Right lobe of liver (tissue), 6 donors: ENCODE data around the gene COX18. TPM values are rescaled to one million over a fixed set of nuclear protein-coding genes. Genes with fewer than 3 reads are reported as not detected.
A peak's percentile ranks its signal among the peaks of the same experiment; 100 is the strongest.

Experiments
- ATAC-seq, 4 donors: fragments of 200-7000 bp; cut with Tn5 transposase; one replicate each; pipeline ENCODE4 v1.9.1; 2020; ENCODE audit warnings: mild to moderate bottlenecking in 4 of 4, moderate library complexity in 4 of 4
- DNase-seq, 3 donors: peaks; one replicate each; pipeline ENCODE4 v3.0.0-alpha.2; 2020
- H3K27ac ChIP-seq, 3 donors: fragments of 200-600 bp; one replicate each; pipeline ENCODE4 v1.8.0; 2022
- H3K27me3 ChIP-seq, 2 donors: fragments of 200-600 bp; one replicate each; pipeline ENCODE4 v1.8.0; 2022
- H3K36me3 ChIP-seq, 4 donors: fragments of 200-600 bp; sonication (generic) in 1 of 4; one replicate each; pipeline versions ENCODE4 v1.5.1 to v1.8.0; 2017 to 2022; ENCODE audit warnings: control low read depth in 1 of 4
- H3K4me1 ChIP-seq, 4 donors: fragments of 200-600 bp; sonication (generic) in 1 of 4; one replicate each; pipeline versions ENCODE4 v1.5.1 to v1.8.0; 2017 to 2022; ENCODE audit warnings: control low read depth in 1 of 4
- H3K4me3 ChIP-seq, 3 donors: fragments of 200-600 bp; one replicate each; pipeline ENCODE4 v1.8.0; 2022
- H3K9me3 ChIP-seq, 4 donors: fragments of 200-600 bp; sonication (generic) in 1 of 4; one replicate each; pipeline versions ENCODE4 v1.5.1 to v1.8.0; 2017 to 2022; ENCODE audit warnings: control low read depth in 1 of 4
- POLR2A ChIP-seq: fragments of 450-650 bp; IDR thresholded peaks from one replicate; pipeline ENCODE4 v1.6.1; 2017; ENCODE audit warnings: antibody characterized with exemption, mild to moderate bottlenecking
- WGBS: methylation state at CpG from one replicate; pipeline ENCODE4 v1.1.6; 2018; ENCODE audit warnings: low coverage, low lambda C conversion rate; ENCODE audit not compliant: insufficient coverage; ENCODE audit errors: missing lambda C conversion rate; 5-methylcytosine and 5-hydroxymethylcytosine counted together
- intact Hi-C, 2 donors: fragments of 100-400 bp; cut with DNase I; formaldehyde crosslinking; loops; one replicate each; pipeline versions ENCODE4 v1.11.2 to v1.14.1; 2022
- total RNA-seq, 6 experiments: library from RNA; depleted of rRNA in 2 of 6; stranded (reverse); fragments of >200 nt in 2 of 6; fragmentation: NEBNext Ultra II Directional in 3 of 6; extraction: Animal tissue kit (Norgen Biotek cat#: 25700) in 3 of 6; gene quantifications; one replicate each; pipeline versions ENCODE4 v1.1.0 to v1.2.4, GENCODE V29; 2016 to 2023
- TF ChIP-seq, protein P1 (sequence below), 4 donors: fragments of 200-600 bp in 3 of 4; fragments of 450-650 bp in 1 of 4; IDR thresholded peaks; one replicate each; pipeline versions ENCODE4 v1.5.1 to v1.8.0; 2016 to 2022; ENCODE audit warnings: antibody characterized with exemption in 4 of 4, mild to moderate bottlenecking in 2 of 4
- donor health status: DM: no; HTN: yes; CAD: no.
- donor health status: DM: no; HTN: no; CAD: no.
- donor health status: DM: no; HTN: no; CAD: no.
- donor health status: DM: no; HTN: yes; CAD: no.
- donor health status: DM: no; HTN: yes; CAD: no.

COX18 gene
- total RNA-seq, 6 experiments from 2014 or later: 12.4 to 28.9 (median 17.0) TPM

DNA sequence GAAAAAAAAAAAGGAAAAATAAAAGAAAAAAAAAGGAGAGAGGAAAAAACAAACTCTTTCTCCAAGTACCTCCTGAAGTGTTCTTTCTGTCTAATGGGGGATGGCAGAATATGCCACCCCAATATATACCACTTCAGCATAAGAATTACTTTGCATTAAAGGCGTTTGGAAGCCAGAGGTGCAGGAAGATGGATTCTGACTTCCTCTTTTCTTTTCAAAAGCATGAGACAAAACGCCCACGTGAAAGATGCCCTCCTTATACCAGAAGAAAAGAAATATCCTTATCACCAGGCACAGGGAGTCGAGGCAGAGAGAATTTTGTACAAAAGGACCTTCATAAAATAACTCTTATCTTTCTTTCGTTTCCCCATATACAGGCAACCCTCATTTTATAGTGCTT is 40.9 kb downstream of the COX18 start:
- H3K9me3 ChIP-seq: no peaks in the 10 kb centered on the region
- TF ChIP-seq, protein P1, sequence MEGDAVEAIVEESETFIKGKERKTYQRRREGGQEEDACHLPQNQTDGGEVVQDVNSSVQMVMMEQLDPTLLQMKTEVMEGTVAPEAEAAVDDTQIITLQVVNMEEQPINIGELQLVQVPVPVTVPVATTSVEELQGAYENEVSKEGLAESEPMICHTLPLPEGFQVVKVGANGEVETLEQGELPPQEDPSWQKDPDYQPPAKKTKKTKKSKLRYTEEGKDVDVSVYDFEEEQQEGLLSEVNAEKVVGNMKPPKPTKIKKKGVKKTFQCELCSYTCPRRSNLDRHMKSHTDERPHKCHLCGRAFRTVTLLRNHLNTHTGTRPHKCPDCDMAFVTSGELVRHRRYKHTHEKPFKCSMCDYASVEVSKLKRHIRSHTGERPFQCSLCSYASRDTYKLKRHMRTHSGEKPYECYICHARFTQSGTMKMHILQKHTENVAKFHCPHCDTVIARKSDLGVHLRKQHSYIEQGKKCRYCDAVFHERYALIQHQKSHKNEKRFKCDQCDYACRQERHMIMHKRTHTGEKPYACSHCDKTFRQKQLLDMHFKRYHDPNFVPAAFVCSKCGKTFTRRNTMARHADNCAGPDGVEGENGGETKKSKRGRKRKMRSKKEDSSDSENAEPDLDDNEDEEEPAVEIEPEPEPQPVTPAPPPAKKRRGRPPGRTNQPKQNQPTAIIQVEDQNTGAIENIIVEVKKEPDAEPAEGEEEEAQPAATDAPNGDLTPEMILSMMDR (IDR thresholded peaks at IDR 0.05): no peak
- TF ChIP-seq POLR2A: no peak
- intact Hi-C loops: no loop called here
- H3K4me3 ChIP-seq: no peak overlapping the region
- no peaks in the 10 kb centered on the region for H3K36me3 ChIP-seq
- H3K27ac ChIP-seq: no peak overlapping the region
- DNase-seq (no peak), ATAC-seq (no peak)
- 32% methylated on average over 5 of the region's 5 CpGs for WGBS
- H3K27me3 ChIP-seq: no peaks in the 10 kb centered on the region
- no peaks in the 10 kb centered on the region for H3K4me1 ChIP-seq

DNA sequence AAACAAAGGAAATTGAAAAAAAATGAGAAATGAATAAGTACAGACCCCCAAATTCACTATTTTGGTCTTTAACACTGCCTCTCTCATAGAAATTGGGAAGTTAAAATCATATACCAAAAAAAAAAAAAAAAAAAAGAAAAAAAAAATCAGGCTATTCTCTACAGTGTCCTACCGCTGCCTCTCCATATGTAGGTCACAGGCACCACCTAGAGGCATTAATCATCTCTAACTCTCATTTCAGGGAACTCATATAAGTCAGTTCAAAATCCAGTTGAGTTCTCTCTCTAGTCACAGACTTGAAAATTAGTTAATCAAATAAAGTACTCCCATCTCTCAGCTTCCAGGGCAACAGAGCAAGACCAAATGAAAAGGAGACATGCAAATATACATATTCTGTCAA is 47.9 kb downstream of the COX18 start:
- H3K4me3 ChIP-seq: no peak overlapping the region
- TF ChIP-seq, protein P1 (IDR thresholded peaks at IDR 0.05): peak; percentile 25 to 39 (median 30)
- TF ChIP-seq POLR2A: no peak
- peak; percentile 52 to 69 (median 66) for ATAC-seq
- no peaks in the 10 kb centered on the region for H3K27me3 ChIP-seq
- intact Hi-C loops: no loop called here
- 13% methylated on average over 1 of the region's 1 CpG for WGBS
- no peaks in the 10 kb centered on the region for H3K4me1 ChIP-seq
- H3K36me3 ChIP-seq: no peaks in the 10 kb centered on the region
- DNase-seq: no peak
- no peaks in the 10 kb centered on the region for H3K9me3 ChIP-seq
- no peak overlapping the region for H3K27ac ChIP-seq

DNA sequence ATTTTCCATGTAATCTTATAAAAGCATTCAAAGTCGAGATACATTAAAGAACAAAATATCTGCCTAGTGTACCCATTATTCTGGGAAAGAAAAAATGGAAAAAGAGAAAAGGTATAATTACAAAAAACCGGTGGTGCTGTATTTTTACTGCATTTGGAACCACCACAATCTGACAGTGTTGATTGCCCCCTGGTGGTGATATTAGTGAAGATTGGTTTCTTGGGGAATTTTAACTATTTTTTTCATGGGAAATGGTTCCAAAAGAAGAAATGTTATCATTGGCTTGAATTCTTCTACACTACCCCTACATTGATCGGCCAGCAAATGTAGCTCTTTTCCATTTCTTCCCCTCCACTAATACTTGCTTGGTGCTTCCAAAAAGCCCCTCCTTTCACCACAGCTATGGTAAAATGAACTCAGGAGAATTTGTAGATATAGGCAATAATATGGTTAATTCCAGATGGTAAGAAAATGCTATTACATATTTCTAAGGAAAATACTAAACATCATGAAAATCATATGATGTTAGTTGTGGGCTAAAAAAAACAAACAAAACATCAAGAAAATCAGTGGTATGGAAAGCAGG is 50.0 kb downstream of the COX18 start:
- Histone ChIP-seq H3K4me3 (no peak overlapping the region), H3K4me1 (no peaks in the 10 kb centered on the region), H3K27ac (no peak overlapping the region), H3K36me3 (no peaks in the 10 kb centered on the region), H3K9me3 (no peaks in the 10 kb centered on the region), H3K27me3 (no peaks in the 10 kb centered on the region)
- DNase-seq (no peak), ATAC-seq (peak; percentile 38 to 68 (median 66))
- TF ChIP-seq, protein P1 (IDR thresholded peaks at IDR 0.05): peak; percentile 68 to 75 (median 72)
- TF ChIP-seq POLR2A: no peak
- intact Hi-C loops: loop anchor here in 1 of 2 donors (10.0 kb wide), 1 partner anchor 315 kb away; no protein-coding TSS in a partner anchor
- WGBS: 0% methylated on average over 3 of the region's 3 CpGs

DNA sequence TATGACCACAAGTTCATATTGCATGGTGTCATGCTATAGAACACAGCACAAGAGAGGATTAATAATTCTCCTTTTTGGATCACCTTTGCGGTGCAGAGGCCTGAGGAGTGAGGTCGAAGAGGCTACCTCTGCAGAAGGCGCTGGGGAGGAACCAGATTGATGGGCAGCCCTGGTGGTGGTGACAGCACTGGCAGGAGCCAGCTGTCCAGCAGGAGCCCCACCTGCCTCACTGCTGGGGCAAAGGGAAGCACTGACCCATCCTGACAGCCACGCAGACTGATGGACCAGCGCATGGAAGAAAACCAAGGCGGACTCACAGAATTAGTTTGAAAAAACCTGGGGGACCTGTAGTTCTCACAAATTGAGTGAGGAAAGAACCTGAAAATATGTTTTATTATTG is 50.9 kb downstream of the COX18 start:
- intact Hi-C loops: loop anchor here in 1 of 2 donors (10.0 kb wide), 1 partner anchor 314 kb away; no protein-coding TSS in a partner anchor

More for the DNA sequence above, 50.9 kb downstream of the COX18 start:
- Histone ChIP-seq H3K4me1 (no peaks in the 10 kb centered on the region), H3K9me3 (no peaks in the 10 kb centered on the region), H3K27me3 (no peaks in the 10 kb centered on the region), H3K27ac (no peak overlapping the region), H3K36me3 (no peaks in the 10 kb centered on the region), H3K4me3 (no peak overlapping the region)
- WGBS: 97% methylated on average over 4 of the region's 6 CpGs
- ATAC-seq (no peak), DNase-seq (no peak)
- no peak for TF ChIP-seq POLR2A
- TF ChIP-seq, protein P1 (IDR thresholded peaks at IDR 0.05): no peak
